AG10803 (cell line): ENCODE data around the gene AARS2.
A peak's percentile ranks its signal among the peaks of the same experiment; 100 is the strongest.
"Not testable (repeated sequence)": the region's sequence is repeated elsewhere in the genome, so short reads cannot be mapped to it uniquely, and the experiment has no call there.

ENCODE experiments used
- DNase-seq: peaks from one replicate; pipeline ENCODE4 v3.0.0; 2010; ENCODE audit warnings: low read depth
- H3K4me3 ChIP-seq: 2 replicates; pipeline ENCODE4 v1.5.1; 2011; ENCODE audit warnings: mild to moderate bottlenecking, low read length, control low read depth
- TF ChIP-seq, protein P1 (sequence below): conservative IDR thresholded peaks from 2 replicates; pipeline ENCODE4 v1.5.1; 2011; ENCODE audit warnings: mild to moderate bottlenecking, low read length, control low read depth, inconsistent platforms

The AARS2 gene

DNA sequence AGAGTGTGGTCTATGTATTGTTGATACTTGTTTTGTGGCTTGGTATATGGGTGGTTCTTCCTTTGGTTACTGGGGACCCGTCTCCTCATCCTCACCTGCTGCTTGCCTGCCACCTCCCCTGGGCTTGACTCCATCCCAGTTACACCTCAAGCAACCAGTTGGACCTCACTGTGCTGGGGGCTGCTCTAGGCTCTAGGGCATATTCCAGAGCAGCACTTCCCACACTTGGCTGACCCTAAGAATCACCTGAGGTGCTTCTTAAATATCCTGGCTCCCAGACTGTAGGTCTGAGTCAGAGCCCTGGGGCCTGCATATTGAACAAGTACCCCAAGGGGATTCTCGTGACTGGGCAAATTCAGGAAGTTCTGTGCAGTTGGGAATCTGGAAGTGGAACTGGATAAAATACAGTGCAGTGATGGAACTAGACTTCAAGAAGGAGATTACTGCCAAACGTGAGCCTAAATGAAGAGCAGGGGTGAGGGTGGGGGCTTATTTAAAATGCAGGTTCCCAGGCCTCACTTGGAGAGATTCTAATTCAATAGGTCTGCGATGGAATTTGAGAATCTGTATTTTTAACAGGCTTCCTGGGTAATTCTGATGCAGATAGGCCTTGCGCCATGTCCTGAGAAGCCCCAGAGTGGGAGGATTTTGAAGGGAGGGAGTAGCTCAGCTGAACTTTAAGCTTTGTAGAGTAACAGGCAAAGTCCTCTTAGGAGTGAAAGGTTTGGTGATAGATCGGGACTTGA, 36.9 kb upstream of the AARS2 start:
- DNase-seq, result no peak
- no peak overlapping the region for H3K4me3 ChIP-seq
- TF ChIP-seq, protein P1, sequence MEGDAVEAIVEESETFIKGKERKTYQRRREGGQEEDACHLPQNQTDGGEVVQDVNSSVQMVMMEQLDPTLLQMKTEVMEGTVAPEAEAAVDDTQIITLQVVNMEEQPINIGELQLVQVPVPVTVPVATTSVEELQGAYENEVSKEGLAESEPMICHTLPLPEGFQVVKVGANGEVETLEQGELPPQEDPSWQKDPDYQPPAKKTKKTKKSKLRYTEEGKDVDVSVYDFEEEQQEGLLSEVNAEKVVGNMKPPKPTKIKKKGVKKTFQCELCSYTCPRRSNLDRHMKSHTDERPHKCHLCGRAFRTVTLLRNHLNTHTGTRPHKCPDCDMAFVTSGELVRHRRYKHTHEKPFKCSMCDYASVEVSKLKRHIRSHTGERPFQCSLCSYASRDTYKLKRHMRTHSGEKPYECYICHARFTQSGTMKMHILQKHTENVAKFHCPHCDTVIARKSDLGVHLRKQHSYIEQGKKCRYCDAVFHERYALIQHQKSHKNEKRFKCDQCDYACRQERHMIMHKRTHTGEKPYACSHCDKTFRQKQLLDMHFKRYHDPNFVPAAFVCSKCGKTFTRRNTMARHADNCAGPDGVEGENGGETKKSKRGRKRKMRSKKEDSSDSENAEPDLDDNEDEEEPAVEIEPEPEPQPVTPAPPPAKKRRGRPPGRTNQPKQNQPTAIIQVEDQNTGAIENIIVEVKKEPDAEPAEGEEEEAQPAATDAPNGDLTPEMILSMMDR, result no peak

DNA sequence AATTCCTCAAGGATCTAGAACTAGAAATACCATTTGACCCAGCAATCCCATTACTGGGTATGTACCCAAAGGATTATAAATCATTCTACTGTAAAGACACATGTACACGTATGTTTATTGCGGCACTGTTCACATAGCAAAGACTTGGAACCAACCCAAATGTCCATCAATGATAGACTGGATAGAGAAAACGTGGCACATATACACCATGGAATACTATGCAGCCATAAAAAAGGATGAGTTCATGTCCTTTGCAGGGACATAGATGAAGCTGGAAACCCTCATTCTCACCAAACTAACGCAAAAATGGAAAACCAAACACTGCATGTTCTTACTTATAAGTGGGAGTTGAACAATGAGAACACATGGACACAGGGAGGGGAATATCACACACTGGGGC, 33.7 kb upstream of the AARS2 start:
- not testable (repeated sequence) for H3K4me3 ChIP-seq, DNase-seq

DNA sequence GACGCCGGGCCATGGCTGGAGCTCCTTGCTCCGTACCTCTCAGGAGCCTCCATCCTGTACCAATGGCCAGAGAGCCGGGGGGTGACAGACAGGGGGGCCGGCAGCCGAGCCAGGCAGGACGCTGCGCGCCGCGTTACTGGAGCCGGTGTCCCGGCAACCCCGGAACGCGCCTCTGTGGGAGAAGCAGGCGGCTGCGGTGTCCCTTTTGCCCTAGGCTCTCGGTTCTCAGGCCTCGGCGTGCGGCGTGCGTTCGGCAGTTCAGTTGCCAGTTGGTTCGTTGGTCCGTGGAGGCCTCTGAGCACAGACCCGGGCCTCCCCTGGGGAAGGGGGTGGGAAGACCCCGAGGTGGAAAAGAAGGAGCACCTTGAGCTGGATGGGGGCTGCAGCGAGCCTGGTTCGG, 29.3 kb upstream of the AARS2 start, which contains the start of gene SPATS1:
TSS of gene SPATS1 (plus strand) at position 162 of the 400 bp plus-strand sequence. CDS start 446 bp downstream, outside the sequence.
- H3K4me3 ChIP-seq, result no peak within 1 kb of the TSS
- TF ChIP-seq, protein P1, result no peak
- DNase-seq, result no peak

DNA sequence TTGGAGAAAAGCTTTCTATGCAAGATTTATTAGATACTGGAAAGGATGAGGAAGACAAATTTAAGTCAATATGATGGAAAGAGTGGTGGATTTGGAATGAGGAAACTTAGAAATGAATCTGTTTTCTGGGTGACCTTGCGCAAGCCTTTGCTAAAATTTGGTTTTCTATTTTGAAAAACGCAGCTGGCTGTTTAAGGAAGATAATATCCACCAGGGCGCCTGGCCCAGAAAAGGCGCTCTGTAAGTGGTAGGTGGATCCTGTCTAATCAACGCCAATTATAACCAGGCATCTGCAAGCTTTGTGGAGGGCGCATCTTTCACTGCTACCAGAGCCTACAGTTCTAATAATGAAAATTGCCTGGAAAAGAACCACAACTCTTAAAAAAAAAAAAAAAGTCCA, 28.9 kb upstream of the AARS2 start:
- DNase-seq, result peak; percentile 5
- no peak overlapping the region for H3K4me3 ChIP-seq
- TF ChIP-seq, protein P1, result no peak

DNA sequence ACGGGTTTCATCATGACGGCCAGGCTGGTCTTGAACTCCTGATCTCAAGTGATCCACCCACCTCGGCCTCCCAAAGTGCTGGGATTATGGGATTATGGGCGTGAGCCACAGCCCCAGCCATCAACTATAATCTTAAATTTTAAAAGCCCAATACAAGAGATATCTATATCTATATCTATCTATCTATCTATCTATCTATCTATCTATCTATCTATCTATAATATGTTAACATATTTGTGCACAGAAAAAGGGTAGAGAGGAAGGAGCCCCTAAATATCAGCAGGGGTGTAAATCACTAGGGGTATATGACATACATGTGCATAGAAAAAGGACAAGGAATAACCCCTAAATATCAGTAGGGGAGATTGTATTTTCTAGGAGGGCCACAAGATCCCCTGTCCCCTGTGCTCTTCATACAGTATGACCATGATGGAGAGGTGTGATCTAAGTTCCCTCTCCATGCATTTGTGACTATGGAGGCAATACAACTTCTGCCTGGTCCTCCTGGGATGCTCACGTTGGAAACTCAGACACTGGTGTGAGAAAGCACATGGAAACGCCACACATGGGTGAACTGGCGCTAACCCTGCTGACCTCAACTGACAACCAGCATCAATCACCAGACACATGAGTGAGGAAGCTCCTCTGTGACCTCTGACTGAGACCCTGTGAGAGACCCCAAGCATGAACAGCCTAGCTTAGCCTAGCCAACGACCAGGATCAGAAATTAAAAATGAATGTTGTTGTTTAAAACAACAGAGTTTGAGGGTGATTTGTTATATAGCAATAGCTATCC, 28.1 kb upstream of the AARS2 start:
- DNase-seq, result no peak
- H3K4me3 ChIP-seq, result no peak overlapping the region
- TF ChIP-seq, protein P1, result no peak

DNA sequence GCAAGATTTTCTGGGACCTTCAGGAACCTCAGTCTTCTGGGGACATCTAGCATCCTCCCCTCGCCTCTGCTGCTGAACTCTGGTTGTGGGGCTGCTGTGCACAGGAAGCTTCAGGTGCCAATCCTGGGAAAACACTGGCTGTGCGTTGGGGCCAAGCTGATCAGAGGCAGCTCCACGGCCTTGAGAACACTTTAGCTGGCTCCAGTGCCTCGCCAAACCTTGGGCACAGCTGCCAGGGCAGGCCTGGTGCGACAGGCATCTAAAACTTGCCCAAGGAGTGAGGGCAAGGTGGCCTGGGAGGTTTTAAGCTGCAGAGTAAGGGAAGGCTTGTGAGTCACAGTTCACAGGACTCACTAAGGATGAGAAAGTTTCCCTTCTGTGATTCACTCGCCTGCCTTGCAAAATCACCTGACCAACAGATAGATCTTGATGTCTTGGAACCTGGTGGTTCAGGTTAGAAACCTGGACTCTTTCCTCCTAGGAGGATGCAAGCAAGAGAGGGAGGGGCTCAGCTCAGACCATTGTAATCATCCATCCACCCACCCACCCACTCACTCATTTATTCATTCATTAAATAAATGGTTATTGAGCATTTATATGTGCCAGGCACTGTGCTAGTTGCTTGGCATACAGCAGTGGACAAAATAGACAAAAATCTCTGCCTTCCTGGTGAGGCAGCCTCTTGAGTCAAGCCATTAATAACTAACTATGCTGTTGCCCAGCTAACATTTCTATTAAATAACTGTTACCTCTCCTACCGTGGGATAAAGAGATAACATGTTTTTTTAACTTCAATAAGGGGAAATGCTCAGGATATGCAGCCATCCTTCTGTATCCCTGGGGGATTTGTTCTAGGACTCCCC, 26.8 kb upstream of the AARS2 start:
- peak; percentile 5 for DNase-seq
- H3K4me3 ChIP-seq, result no peak overlapping the region
- TF ChIP-seq, protein P1, result no peak

DNA sequence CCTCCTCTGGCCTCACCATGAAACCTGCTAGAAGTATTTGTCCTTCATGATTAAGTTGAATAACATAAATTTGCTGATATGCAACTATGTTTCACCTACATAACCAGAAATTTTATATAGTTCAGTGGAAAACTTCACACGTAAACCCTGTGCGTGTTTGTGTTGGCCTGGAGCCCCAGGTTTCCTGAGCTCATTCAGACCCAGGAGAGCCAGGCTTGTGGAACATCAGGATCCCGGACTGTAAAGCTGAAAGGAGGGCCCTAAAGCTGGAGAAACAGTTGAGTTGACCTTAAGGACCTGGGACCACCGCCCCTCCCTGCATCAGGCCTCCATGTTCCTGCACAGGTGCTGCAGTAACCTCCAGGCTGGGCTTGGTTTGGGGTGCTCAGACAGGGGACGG, 26.2 kb upstream of the AARS2 start:
- H3K4me3 ChIP-seq, result no peak overlapping the region
- TF ChIP-seq, protein P1, result no peak
- no peak for DNase-seq
